WERI-Rb-1 (cell line): ENCODE measurements around the gene CORO2A.

Source experiments
- DNase-seq: peaks from one replicate; pipeline ENCODE4 v3.0.0-alpha.2; 2020
- H3K27ac ChIP-seq: fragments of 250-450 bp; sonication (Bioruptor Pico); 2 replicates; pipeline ENCODE4 v1.5.1; 2020; ENCODE audit warnings: mild to moderate bottlenecking, moderate library complexity
- H3K27me3 ChIP-seq: fragments of 250-450 bp; sonication (Bioruptor Pico); 2 replicates; pipeline ENCODE4 v1.5.1; 2021; ENCODE audit warnings: mild to moderate bottlenecking, low read depth, moderate library complexity; ENCODE audit not compliant: insufficient read depth, severe bottlenecking
- H3K36me3 ChIP-seq: fragments of 250-450 bp; sonication (Bioruptor Pico); 2 replicates; pipeline ENCODE4 v1.5.1; 2020; ENCODE audit warnings: mild to moderate bottlenecking, moderate library complexity
- H3K4me3 ChIP-seq: 2 replicates; pipeline ENCODE4 v1.5.1; 2011; ENCODE audit warnings: low read depth, mild to moderate bottlenecking, control low read depth, low read length
- H3K9me3 ChIP-seq: fragments of 250-450 bp; sonication (Bioruptor Pico); 2 replicates; pipeline ENCODE4 v1.5.1; 2021; ENCODE audit warnings: mild to moderate bottlenecking, moderate library complexity; ENCODE audit not compliant: severe bottlenecking
- TF ChIP-seq, protein P1 (sequence below): IDR thresholded peaks from 2 replicates; pipeline ENCODE4 v1.5.1; 2011; ENCODE audit warnings: low read depth, mild to moderate bottlenecking, control low read depth, inconsistent platforms, low read length

The CORO2A gene

DNA sequence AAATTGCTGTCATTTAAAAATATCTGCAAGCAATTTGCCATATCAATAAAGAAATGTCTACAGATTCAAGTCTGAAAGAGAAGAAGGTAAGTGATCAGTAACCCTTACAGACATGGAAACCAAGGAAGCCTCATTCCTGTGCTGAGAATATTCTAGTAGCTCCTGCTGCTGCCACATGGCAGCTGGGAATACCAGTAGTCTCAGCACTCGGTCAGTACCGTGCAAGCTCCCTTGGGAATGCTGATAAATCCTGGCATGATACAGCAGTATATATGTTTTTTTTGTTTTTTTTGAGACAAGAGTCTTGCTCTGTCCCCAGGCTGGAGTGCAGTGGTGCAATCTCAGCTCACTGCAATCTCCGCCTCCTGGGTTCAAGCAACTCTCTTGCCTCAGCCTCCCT, 108.0 kb downstream of the CORO2A start:
- no peak for DNase-seq
- Histone ChIP-seq H3K4me3 (no peak overlapping the region), H3K27ac (no peak overlapping the region), H3K9me3 (no peaks in the 10 kb centered on the region), H3K27me3 (no peaks in the 10 kb centered on the region), H3K36me3 (peaks cover 65% of the 10 kb centered on the region)
- TF ChIP-seq, protein P1, sequence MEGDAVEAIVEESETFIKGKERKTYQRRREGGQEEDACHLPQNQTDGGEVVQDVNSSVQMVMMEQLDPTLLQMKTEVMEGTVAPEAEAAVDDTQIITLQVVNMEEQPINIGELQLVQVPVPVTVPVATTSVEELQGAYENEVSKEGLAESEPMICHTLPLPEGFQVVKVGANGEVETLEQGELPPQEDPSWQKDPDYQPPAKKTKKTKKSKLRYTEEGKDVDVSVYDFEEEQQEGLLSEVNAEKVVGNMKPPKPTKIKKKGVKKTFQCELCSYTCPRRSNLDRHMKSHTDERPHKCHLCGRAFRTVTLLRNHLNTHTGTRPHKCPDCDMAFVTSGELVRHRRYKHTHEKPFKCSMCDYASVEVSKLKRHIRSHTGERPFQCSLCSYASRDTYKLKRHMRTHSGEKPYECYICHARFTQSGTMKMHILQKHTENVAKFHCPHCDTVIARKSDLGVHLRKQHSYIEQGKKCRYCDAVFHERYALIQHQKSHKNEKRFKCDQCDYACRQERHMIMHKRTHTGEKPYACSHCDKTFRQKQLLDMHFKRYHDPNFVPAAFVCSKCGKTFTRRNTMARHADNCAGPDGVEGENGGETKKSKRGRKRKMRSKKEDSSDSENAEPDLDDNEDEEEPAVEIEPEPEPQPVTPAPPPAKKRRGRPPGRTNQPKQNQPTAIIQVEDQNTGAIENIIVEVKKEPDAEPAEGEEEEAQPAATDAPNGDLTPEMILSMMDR, result no peak

DNA sequence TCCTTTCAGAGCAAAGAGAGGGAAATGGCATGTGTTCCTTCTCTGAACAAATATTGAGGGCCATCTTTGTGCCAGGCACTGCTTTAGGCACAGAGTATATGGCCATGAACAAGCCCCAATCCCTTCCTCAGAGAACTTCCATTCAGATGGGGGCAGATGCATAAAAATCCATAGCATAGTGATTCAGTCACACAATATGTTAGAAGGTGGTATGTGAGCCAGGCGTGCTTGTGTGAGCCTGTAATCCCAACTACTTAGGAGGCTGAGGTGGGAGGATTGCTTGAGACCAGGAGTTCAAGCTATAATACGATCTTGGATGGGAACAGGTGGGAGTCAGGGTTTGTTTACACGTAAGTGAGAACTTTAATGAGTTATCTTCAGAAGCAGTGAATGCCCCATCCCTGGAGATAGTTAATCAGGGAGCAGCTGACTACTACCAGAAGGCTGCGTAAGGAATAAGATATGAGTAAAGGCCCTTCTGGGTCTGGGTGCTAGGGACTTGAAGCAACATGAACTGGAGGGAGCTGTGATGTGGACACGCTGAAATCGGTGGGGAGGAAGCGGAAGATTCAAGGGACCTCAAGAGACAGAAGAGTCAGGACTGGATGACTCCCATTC, 108.8 kb downstream of the CORO2A start:
- no peak overlapping the region for H3K27ac ChIP-seq
- no peaks in the 10 kb centered on the region for H3K9me3 ChIP-seq
- DNase-seq, result no peak
- TF ChIP-seq, protein P1, result no peak
- H3K27me3 ChIP-seq, result no peaks in the 10 kb centered on the region
- no peak overlapping the region for H3K4me3 ChIP-seq
- peaks cover 65% of the 10 kb centered on the region for H3K36me3 ChIP-seq

DNA sequence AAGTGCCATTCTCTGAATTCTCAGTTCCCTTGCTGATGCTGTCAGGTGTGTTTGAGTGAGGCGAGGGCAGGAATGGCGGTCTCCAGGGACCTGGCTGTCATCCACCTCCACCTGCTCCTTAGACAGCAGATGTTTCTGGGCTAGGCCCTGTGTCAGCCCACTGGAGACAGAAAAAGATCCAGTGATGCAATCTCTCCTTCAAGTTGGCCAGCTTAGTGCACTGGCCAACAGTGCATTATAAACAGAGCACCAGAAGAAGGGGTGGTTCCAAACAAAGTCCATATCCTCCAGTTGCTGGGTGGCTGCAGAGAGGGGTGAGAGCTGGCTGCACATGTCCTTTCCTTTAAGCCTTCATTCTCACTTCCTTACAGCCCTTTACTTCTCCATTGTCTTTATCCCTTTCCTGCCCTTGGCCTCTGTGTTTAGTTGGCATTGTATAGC, 109.4 kb downstream of the CORO2A start:
- Histone ChIP-seq H3K36me3 (peaks cover 69% of the 10 kb centered on the region), H3K27ac (no peak overlapping the region), H3K9me3 (no peaks in the 10 kb centered on the region), H3K27me3 (no peaks in the 10 kb centered on the region), H3K4me3 (no peak overlapping the region)
- DNase-seq, result no peak
- TF ChIP-seq, protein P1, result no peak

DNA sequence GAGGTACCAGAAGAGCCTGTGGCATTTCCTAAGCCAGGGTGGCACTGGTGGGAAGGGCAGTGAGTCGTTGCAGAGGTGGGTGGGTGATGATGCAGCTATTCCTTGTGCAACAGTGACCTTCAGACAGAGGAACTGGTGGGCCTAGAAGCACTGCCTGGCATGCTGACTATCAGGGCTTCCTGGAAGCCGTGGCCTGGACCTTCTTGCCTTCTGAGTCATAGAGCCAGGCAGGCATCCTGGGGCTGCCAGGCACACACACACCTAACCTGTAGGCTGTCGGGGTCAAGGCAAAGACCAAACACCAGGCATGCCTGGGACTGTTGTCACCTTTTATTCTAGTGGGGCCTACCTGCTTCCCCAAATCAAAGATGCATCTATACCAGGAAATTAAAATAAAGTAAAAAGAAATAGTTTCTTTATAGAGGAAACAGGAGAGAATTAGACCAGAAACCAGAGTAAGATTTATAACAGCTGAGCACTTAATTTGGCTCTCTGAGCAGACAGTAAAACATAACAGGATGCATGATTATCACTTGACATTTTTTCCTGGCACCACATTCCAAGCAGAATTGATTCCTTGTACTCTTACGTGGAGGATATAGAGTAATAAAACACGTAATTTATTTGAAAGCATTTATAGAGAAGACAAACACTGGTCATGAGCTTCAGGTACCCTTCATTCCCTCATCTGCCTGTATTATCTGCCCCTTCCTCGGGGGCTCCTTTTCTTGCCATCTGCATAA, 110.8 kb downstream of the CORO2A start:
- TF ChIP-seq, protein P1, result no peak
- peaks cover 71% of the 10 kb centered on the region for H3K36me3 ChIP-seq
- no peaks in the 10 kb centered on the region for H3K9me3 ChIP-seq
- no peak overlapping the region for H3K4me3 ChIP-seq
- DNase-seq, result no peak
- no peaks in the 10 kb centered on the region for H3K27me3 ChIP-seq
- H3K27ac ChIP-seq, result no peak overlapping the region

DNA sequence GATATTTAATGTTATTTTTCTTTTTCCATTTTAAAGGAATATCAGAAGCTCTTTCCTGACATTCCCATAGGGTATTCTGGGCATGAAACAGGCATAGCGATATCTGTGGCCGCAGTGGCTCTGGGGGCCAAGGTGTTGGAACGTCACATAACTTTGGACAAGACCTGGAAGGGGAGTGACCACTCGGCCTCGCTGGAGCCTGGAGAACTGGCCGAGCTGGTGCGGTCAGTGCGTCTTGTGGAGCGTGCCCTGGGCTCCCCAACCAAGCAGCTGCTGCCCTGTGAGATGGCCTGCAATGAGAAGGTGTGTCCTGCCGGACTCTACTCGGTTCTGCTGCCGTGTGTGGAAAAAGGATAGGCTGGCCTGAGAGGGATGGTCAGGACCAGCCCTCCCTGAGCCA, 111.7 kb downstream of the CORO2A start:
- peaks cover 63% of the 10 kb centered on the region for H3K36me3 ChIP-seq
- no peaks in the 10 kb centered on the region for H3K27me3 ChIP-seq
- no peak for DNase-seq
- no peak overlapping the region for H3K27ac ChIP-seq
- H3K9me3 ChIP-seq, result no peaks in the 10 kb centered on the region
- TF ChIP-seq, protein P1, result no peak
- H3K4me3 ChIP-seq, result no peak overlapping the region
